B cell (primary cell): ENCODE measurements around the gene YIPF5. TPM values are rescaled to one million over a fixed set of nuclear protein-coding genes. Genes with fewer than 3 reads are reported as not detected.
A peak's percentile ranks its signal among the peaks of the same experiment; 100 is the strongest.

ENCODE experiments used
- ATAC-seq: fragments of 200-7000 bp; cut with Tn5 transposase; one replicate; pipeline ENCODE4 v1.10.0; 2021; ENCODE audit warnings: low read depth, mild to moderate bottlenecking, moderate number of reproducible peaks, moderate library complexity
- CTCF ChIA-PET: fragments of 350-600 bp; sonication (Branson Sonifier 250); formaldehyde crosslinking; loops from one replicate; lab custom pipeline; 2021; ENCODE audit warnings: antibody characterized with exemption, inconsistent platforms; lab: Charles Lee
- POLR2A ChIA-PET: fragments of 350-600 bp; sonication (Branson Sonifier 250); formaldehyde crosslinking; loops from one replicate; lab custom pipeline; 2021; ENCODE audit warnings: antibody characterized with exemption; lab: Charles Lee
- DNase-seq: peaks from one replicate; pipeline ENCODE4 v3.0.0; 2013
- H2AFZ ChIP-seq: 2 replicates; pipeline ENCODE4 v1.6.1; 2012; ENCODE audit warnings: mild to moderate bottlenecking, low read depth, low read length; ENCODE audit not compliant: insufficient read depth, poor library complexity, severe bottlenecking
- H3K27ac ChIP-seq, 2 donors: 1 replicate in 1 of 2; 2 replicates in 1 of 2; pipeline ENCODE4 v1.5.1; 2012 to 2013; ENCODE audit warnings: low read length in 2 of 2, mild to moderate bottlenecking in 2 of 2, moderate library complexity in 1 of 2
- H3K27me3 ChIP-seq, 4 experiments: fragments of 200-600 bp in 1 of 4; sonication (generic) in 1 of 4; replicated peaks in 1 of 4; 1 replicate in 2 of 4; 2 replicates in 2 of 4; pipeline versions ENCODE4 v1.6.1 to v1.7.0; 2013 to 2016; ENCODE audit warnings: low read length in 3 of 4, mild to moderate bottlenecking in 2 of 4, mixed read lengths in 1 of 4, moderate library complexity in 1 of 4; ENCODE audit not compliant: insufficient read depth in 4 of 4, control insufficient read depth in 3 of 4; ENCODE audit errors: control extremely low read depth in 1 of 4
- H3K36me3 ChIP-seq, 2 experiments: replicated peaks in 1 of 2; 1 replicate in 1 of 2; 2 replicates in 1 of 2; pipeline versions ENCODE4 v1.6.1 to v1.7.1; 2013; ENCODE audit warnings: low read length in 1 of 2; ENCODE audit not compliant: insufficient read depth in 2 of 2, control insufficient read depth in 1 of 2; ENCODE audit errors: control extremely low read depth in 1 of 2, extremely low read depth in 1 of 2
- H3K4me1 ChIP-seq, 2 donors: fragments of 200-600 bp in 1 of 2; sonication (generic) in 1 of 2; 1 replicate in 1 of 2; 2 replicates in 1 of 2; pipeline versions ENCODE4 v1.5.1 to v1.6.1; 2013 to 2017; ENCODE audit warnings: low read length in 2 of 2; ENCODE audit not compliant: control insufficient read depth in 2 of 2, insufficient read depth in 2 of 2
- H3K4me2 ChIP-seq: replicated peaks from 2 replicates; pipeline ENCODE3; 2012; ENCODE audit warnings: mild to moderate bottlenecking, low read depth, low read length; ENCODE audit not compliant: poor library complexity, severe bottlenecking
- H3K4me3 ChIP-seq, 5 experiments: fragments of 200-600 bp in 1 of 5; sonication (generic) in 1 of 5; 1 replicate in 3 of 5; 2 replicates in 2 of 5; pipeline versions ENCODE4 v1.5.1 to v1.7.0; 2011 to 2016; ENCODE audit warnings: low read length in 4 of 5, mild to moderate bottlenecking in 4 of 5, low read depth in 2 of 5, control low read depth in 1 of 5, moderate library complexity in 1 of 5; ENCODE audit not compliant: insufficient read depth in 1 of 5; ENCODE audit errors: control extremely low read depth in 1 of 5, extremely low read depth in 1 of 5
- H3K79me2 ChIP-seq: fragments of 200-600 bp; sonication (generic); one replicate; pipeline ENCODE4 v1.6.0; 2016; ENCODE audit warnings: low read length; ENCODE audit not compliant: control insufficient read depth, insufficient read depth
- H3K9ac ChIP-seq: fragments of 200-600 bp; sonication (generic); 2 replicates; pipeline ENCODE4 v1.6.1; 2017; ENCODE audit warnings: mild to moderate bottlenecking, low read length, moderate library complexity
- H3K9me3 ChIP-seq, 3 donors: one replicate each; pipeline versions ENCODE4 v1.6.1 to v1.7.1; 2013; ENCODE audit warnings: low read length in 2 of 3; ENCODE audit not compliant: control insufficient read depth in 2 of 3, insufficient read depth in 1 of 3; ENCODE audit errors: control extremely low read depth in 1 of 3
- H4K20me1 ChIP-seq: 2 replicates; pipeline ENCODE4 v1.6.0; 2012; ENCODE audit warnings: mild to moderate bottlenecking, low read length; ENCODE audit not compliant: insufficient read depth, control insufficient read depth, poor library complexity, severe bottlenecking
- H3K27ac Mint-ChIP-seq: one replicate; pipeline ENCODE4 v1.8.0; 2021; ENCODE audit warnings: mixed read lengths
- H3K27me3 Mint-ChIP-seq: one replicate; pipeline ENCODE4 v1.8.0; 2021; ENCODE audit warnings: mixed read lengths
- H3K4me1 Mint-ChIP-seq: one replicate; pipeline ENCODE4 v1.8.0; 2021; ENCODE audit warnings: mixed read lengths
- H3K4me3 Mint-ChIP-seq: one replicate; pipeline ENCODE4 v1.8.0; 2021; ENCODE audit warnings: mixed read lengths
- H3K9me3 Mint-ChIP-seq: one replicate; pipeline ENCODE4 v1.8.0; 2022; ENCODE audit warnings: mixed read lengths; ENCODE audit not compliant: insufficient read depth
- EZH2 ChIP-seq: IDR thresholded peaks from 2 replicates; pipeline ENCODE4 v1.6.1; 2012; ENCODE audit warnings: borderline replicate concordance, low read depth, mild to moderate bottlenecking, moderate library complexity, low read length; ENCODE audit not compliant: insufficient read depth, poor library complexity, severe bottlenecking
- WGBS: methylation state at CpG from one replicate; pipeline ENCODE4 v1.1.5; 2013; ENCODE audit warnings: missing lambda C conversion rate; ENCODE audit not compliant: insufficient coverage; 5-methylcytosine and 5-hydroxymethylcytosine counted together
- intact Hi-C: fragments of 100-400 bp; cut with micrococcal nuclease; formaldehyde crosslinking; loops from one replicate; pipeline ENCODE4 v1.10.0; 2022
- polyA plus RNA-seq: library from polyadenylated mRNA; depleted of rRNA; stranded (reverse); fragments of >200 nt; gene quantifications from 2 replicates; pipeline ENCODE4 v1.2.3, GENCODE V29; 2012
- total RNA-seq, 2 donors: library from RNA; stranded (reverse); fragments of 120-200 nt in 1 of 2; gene quantifications; 1 replicate in 1 of 2; 2 replicates in 1 of 2; pipeline versions ENCODE4 v1.2.3 to v1.2.4, GENCODE V29; 2013 to 2022
- TF ChIP-seq, protein P1 (sequence below): fragments of 200-600 bp; IDR thresholded peaks from one replicate; pipeline ENCODE4 v1.8.0; 2022; ENCODE audit warnings: antibody characterized with exemption, mild to moderate bottlenecking

YIPF5 gene
- total and polyA plus RNA-seq, 2 donors (not counting 1 experiment from before 2014, with no cell fraction given), result 7.2 to 24.0 TPM

DNA sequence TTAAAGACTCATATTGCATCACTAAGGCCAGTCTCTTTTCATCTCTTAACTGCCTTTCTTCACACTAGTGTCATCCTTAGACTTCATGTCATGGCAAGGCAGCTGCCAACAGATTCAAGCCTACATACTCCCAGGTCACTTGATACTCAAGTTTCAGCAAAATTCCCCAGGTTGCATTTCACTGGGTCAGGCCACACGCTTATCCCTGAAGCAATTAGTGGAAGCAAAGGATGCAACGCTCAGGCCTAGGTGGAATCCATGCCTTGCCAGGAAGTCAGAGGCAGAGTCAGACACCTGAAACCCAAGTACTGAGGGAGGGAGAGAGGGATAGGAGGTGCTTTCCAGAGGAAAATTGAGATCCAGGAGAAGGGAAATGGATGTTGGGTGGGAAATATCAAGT lies 28.9 kb downstream of the YIPF5 start:
- Mint-ChIP-seq H3K4me3 (no peak overlapping the region), H3K4me1 (peaks cover 16% of the 10 kb centered on the region), H3K9me3 (no peaks in the 10 kb centered on the region), H3K27ac (no peak overlapping the region), H3K27me3 (peaks cover 9% of the 10 kb centered on the region)
- Histone ChIP-seq H3K79me2 (no peaks in the 10 kb centered on the region), H4K20me1 (no peaks in the 10 kb centered on the region), H3K9me3 (no peaks in the 10 kb centered on the region), H3K9ac (no peak overlapping the region), H3K4me3 (no peak overlapping the region), H3K4me2 (peak overlapping the region; percentile 46), H2AFZ (peak overlapping the region; percentile 61), H3K4me1 (peaks cover 12 to 13% of the 10 kb centered on the region in 2 donors), H3K36me3 (no peaks in the 10 kb centered on the region), H3K27me3 (no peaks in the 10 kb centered on the region), H3K27ac (no peak overlapping the region)
- TF ChIP-seq, protein P1, sequence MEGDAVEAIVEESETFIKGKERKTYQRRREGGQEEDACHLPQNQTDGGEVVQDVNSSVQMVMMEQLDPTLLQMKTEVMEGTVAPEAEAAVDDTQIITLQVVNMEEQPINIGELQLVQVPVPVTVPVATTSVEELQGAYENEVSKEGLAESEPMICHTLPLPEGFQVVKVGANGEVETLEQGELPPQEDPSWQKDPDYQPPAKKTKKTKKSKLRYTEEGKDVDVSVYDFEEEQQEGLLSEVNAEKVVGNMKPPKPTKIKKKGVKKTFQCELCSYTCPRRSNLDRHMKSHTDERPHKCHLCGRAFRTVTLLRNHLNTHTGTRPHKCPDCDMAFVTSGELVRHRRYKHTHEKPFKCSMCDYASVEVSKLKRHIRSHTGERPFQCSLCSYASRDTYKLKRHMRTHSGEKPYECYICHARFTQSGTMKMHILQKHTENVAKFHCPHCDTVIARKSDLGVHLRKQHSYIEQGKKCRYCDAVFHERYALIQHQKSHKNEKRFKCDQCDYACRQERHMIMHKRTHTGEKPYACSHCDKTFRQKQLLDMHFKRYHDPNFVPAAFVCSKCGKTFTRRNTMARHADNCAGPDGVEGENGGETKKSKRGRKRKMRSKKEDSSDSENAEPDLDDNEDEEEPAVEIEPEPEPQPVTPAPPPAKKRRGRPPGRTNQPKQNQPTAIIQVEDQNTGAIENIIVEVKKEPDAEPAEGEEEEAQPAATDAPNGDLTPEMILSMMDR, result no peak
- ChIA-PET POLR2A (no interaction called here), CTCF (interaction anchor here (0.9 to 2.0 kb wide), 2 partner anchors 1219 to 1221 kb away, joined by 3 to 9 read pairs; no protein-coding TSS in a partner anchor)
- intact Hi-C loops, result no loop called here
- ATAC-seq (no peak), DNase-seq (no peak)
- WGBS, result 86% methylated on average over 2 of the region's 2 CpGs

DNA sequence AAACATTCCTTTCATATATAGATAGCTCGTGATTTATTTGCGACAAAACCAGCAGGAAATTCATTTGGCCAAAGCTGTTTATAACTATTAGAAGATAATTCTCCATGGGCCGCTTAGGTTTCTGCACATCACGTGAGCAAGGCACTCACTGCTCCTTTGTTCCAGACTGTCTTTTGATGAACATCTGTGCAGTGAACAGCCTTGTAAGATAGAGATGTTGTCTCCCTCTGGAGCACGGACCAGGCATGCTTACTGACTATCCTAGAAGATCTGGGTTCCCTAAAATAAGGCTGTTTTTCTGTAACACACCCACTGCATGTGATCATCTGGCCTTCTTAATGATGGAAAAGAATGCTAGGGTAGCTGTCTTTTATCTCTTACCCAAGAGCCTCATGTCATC lies 30.9 kb downstream of the YIPF5 start:
- intact Hi-C loops, result no loop called here
- Histone ChIP-seq H3K36me3 (no peaks in the 10 kb centered on the region), H3K4me2 (no peak overlapping the region), H2AFZ (no peak overlapping the region), H3K27ac (no peak overlapping the region), H3K27me3 (no peaks in the 10 kb centered on the region), H4K20me1 (no peaks in the 10 kb centered on the region), H3K9ac (no peak overlapping the region), H3K4me1 (peaks cover 12 to 13% of the 10 kb centered on the region in 2 donors), H3K9me3 (no peaks in the 10 kb centered on the region), H3K79me2 (no peaks in the 10 kb centered on the region), H3K4me3 (no peak overlapping the region)
- 94% methylated on average over 3 of the region's 5 CpGs for WGBS
- POLR2A ChIA-PET, result no interaction called here
- TF ChIP-seq EZH2, result no peak
- TF ChIP-seq, protein P1, result no peak
- Mint-ChIP-seq H3K4me3 (no peak overlapping the region), H3K27me3 (peaks cover 18% of the 10 kb centered on the region), H3K27ac (no peak overlapping the region), H3K4me1 (peaks cover 16% of the 10 kb centered on the region), H3K9me3 (no peaks in the 10 kb centered on the region)
- DNase-seq (no peak), ATAC-seq (no peak)
- CTCF ChIA-PET, result interaction anchor here (1.1 to 1.5 kb wide), 3 partner anchors 313 to 1219 kb away, joined by 3 read pairs; no protein-coding TSS in a partner anchor
